Measurements from ENCODE around the gene CABCOCO1.

DNA sequence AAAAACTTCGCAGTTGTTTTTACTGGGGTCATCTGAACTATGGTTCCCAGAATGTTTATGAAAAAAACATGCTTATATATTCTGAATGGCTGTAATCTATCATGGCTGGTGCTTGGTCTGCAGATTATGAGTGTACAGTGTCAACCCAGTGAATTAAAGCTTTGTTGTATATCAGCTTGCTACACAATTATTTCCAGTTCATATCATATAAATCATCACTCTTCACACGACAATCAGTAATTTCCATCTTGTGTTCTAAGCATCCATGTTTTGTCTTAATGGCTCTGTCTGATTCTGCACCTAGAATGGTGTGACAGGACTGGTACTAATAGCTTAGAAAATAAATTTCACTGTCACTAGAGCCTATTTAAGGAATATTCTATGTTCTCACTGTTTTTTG lies 83.6 kb downstream of the CABCOCO1 start:
- TF ChIP-seq POLR2AphosphoS5 (IDR thresholded peaks at IDR 0.05; ENCODE audit: low read depth, low read length) = no peak
- TF ChIP-seq, protein P1, sequence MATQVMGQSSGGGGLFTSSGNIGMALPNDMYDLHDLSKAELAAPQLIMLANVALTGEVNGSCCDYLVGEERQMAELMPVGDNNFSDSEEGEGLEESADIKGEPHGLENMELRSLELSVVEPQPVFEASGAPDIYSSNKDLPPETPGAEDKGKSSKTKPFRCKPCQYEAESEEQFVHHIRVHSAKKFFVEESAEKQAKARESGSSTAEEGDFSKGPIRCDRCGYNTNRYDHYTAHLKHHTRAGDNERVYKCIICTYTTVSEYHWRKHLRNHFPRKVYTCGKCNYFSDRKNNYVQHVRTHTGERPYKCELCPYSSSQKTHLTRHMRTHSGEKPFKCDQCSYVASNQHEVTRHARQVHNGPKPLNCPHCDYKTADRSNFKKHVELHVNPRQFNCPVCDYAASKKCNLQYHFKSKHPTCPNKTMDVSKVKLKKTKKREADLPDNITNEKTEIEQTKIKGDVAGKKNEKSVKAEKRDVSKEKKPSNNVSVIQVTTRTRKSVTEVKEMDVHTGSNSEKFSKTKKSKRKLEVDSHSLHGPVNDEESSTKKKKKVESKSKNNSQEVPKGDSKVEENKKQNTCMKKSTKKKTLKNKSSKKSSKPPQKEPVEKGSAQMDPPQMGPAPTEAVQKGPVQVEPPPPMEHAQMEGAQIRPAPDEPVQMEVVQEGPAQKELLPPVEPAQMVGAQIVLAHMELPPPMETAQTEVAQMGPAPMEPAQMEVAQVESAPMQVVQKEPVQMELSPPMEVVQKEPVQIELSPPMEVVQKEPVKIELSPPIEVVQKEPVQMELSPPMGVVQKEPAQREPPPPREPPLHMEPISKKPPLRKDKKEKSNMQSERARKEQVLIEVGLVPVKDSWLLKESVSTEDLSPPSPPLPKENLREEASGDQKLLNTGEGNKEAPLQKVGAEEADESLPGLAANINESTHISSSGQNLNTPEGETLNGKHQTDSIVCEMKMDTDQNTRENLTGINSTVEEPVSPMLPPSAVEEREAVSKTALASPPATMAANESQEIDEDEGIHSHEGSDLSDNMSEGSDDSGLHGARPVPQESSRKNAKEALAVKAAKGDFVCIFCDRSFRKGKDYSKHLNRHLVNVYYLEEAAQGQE (IDR thresholded peaks at IDR 0.05; ENCODE audit: insufficient read depth in 1 of 2, low read depth in 2 of 2, low read length in 2 of 2) = no peak

Measured in PFSK-1 (cell line).